HCT116 (cell line): Measurements from ENCODE around the gene TST. TPM values are rescaled to one million over a fixed set of nuclear protein-coding genes. Genes with fewer than 3 reads are reported as not detected.
A peak's percentile ranks its signal among the peaks of the same experiment; 100 is the strongest.

ENCODE experiments used
- ATAC-seq: fragments of 200-7000 bp; cut with Tn5 transposase; 2 replicates; pipeline ENCODE4 v1.9.1; 2020; ENCODE audit warnings: mild to moderate bottlenecking, moderate library complexity
- BruUV-seq: library from RNA; stranded (reverse); fragments of 400-500 nt; replicated peaks from 2 replicates; lab custom pipeline; 2021; lab: Mats Ljungman, UMichigan
- CTCF ChIA-PET: fragments of 300-600 bp; sonication (Branson Sonifier 250); formaldehyde crosslinking; loops from one replicate; lab custom pipeline; 2021; ENCODE audit warnings: antibody characterized with exemption; lab: Charles Lee
- POLR2A ChIA-PET: fragments of 300-600, 350-600 bp; sonication (Branson Sonifier 250); formaldehyde crosslinking; loops from one replicate; lab custom pipeline; 2021; ENCODE audit warnings: antibody characterized with exemption; lab: Charles Lee
- RAD21 ChIA-PET, 2 experiments: fragments of 300-600 bp; sonication (Branson Sonifier 250); formaldehyde crosslinking; loops; one replicate each; lab custom pipeline; 2023; ENCODE audit warnings: low total read pairs in 2 of 2; ENCODE audit not compliant: uncharacterized antibody in 2 of 2, unreplicated experiment in 2 of 2, low non-redundant PET in 1 of 2; lab: Charles Lee
- DNase-seq: peaks from one replicate; pipeline ENCODE4 v3.0.0-alpha.2; 2010; ENCODE audit warnings: low read depth, low spot score
- H2AFZ ChIP-seq: fragments of 200-600 bp; shearing (Covaris generic), sonication (generic); 2 replicates; pipeline ENCODE4 v1.6.1; 2017; ENCODE audit warnings: low read depth, mixed run types, mixed read lengths, antibody characterized with exemption, low read length; ENCODE audit not compliant: poor library complexity, severe bottlenecking
- H3K27ac ChIP-seq: 2 replicates; pipeline ENCODE4 v1.5.1; 2012; ENCODE audit warnings: low read depth, low read length
- H3K27me3 ChIP-seq: fragments of 200-600 bp; sonication (generic); 2 replicates; pipeline ENCODE4 v1.6.1; 2016; ENCODE audit warnings: mixed run types, low read length, mixed read lengths; ENCODE audit not compliant: insufficient read depth
- H3K36me3 ChIP-seq, 2 experiments: fragments of 200-500 bp in 1 of 2; fragments of 200-600 bp in 1 of 2; sonication (Bioruptor generic) in 1 of 2; sonication (generic) in 1 of 2; 2 replicates each; pipeline versions ENCODE4 v1.5.1 to v1.6.1; 2014 to 2016; ENCODE audit warnings: low read length in 2 of 2, inconsistent platforms in 1 of 2, mixed read lengths in 1 of 2, mixed run types in 1 of 2; ENCODE audit not compliant: insufficient read depth in 2 of 2, control insufficient read depth in 1 of 2
- H3K4me1 ChIP-seq, 2 experiments: fragments of 200-600 bp in 1 of 2; sonication (generic) in 1 of 2; 2 replicates each; pipeline versions ENCODE4 v1.5.1 to v1.6.1; 2012 to 2017; ENCODE audit warnings: low read length in 2 of 2, inconsistent platforms in 1 of 2, mild to moderate bottlenecking in 1 of 2, mixed read lengths in 1 of 2, mixed run types in 1 of 2, moderate library complexity in 1 of 2; ENCODE audit not compliant: insufficient read depth in 2 of 2, control insufficient read depth in 1 of 2
- H3K4me2 ChIP-seq: fragments of 200-600 bp; sonication (generic); 2 replicates; pipeline ENCODE4 v1.6.1; 2017; ENCODE audit warnings: mixed run types, low read length, mixed read lengths
- H3K4me3 ChIP-seq, 2 experiments: fragments of 200-600 bp in 1 of 2; sonication (generic) in 1 of 2; replicated peaks in 1 of 2; 2 replicates each; pipeline ENCODE4 v1.5.1; 2011 to 2016; ENCODE audit warnings: low read length in 2 of 2, control low read depth in 1 of 2, low read depth in 1 of 2, mild to moderate bottlenecking in 1 of 2, mixed read lengths in 1 of 2, mixed run types in 1 of 2
- H3K79me2 ChIP-seq: fragments of 200-600 bp; sonication (generic); 2 replicates; pipeline ENCODE4 v1.6.1; 2017; ENCODE audit warnings: mild to moderate bottlenecking, mixed run types, low read length, moderate library complexity, mixed read lengths; ENCODE audit not compliant: insufficient read depth
- H3K9ac ChIP-seq: fragments of 200-600 bp; sonication (generic); 2 replicates; pipeline ENCODE4 v1.6.1; 2016; ENCODE audit warnings: low read length, mixed read lengths
- H3K9me2 ChIP-seq: fragments of 200-600 bp; sonication (generic), shearing (Covaris generic); 2 replicates; pipeline ENCODE4 v1.6.1; 2017; ENCODE audit warnings: mixed run types, mild to moderate bottlenecking, moderate library complexity; ENCODE audit not compliant: insufficient read depth
- H3K9me3 ChIP-seq, 2 experiments: fragments of 200-500 bp in 1 of 2; fragments of 200-600 bp in 1 of 2; sonication (Bioruptor generic) in 1 of 2; sonication (generic) in 1 of 2; 2 replicates each; pipeline ENCODE4 v1.6.1; 2014 to 2017; ENCODE audit warnings: low read length in 2 of 2, mixed read lengths in 2 of 2, inconsistent platforms in 1 of 2, low read depth in 1 of 2, mild to moderate bottlenecking in 1 of 2, mixed run types in 1 of 2, moderate library complexity in 1 of 2; ENCODE audit not compliant: control insufficient read depth in 1 of 2, insufficient read depth in 1 of 2
- H4K20me1 ChIP-seq: fragments of 200-600 bp; sonication (generic), shearing (Covaris generic); 2 replicates; pipeline ENCODE4 v1.6.1; 2017; ENCODE audit warnings: mixed run types, mild to moderate bottlenecking, moderate library complexity; ENCODE audit not compliant: insufficient read depth
- CBX3 ChIP-seq: IDR thresholded peaks from 2 replicates; pipeline ENCODE4 v1.6.1; 2012; ENCODE audit warnings: low read depth
- EGR1 ChIP-seq: IDR thresholded peaks from 2 replicates; pipeline ENCODE4 v1.6.1; 2012; ENCODE audit warnings: low read depth
- ELF1 ChIP-seq: IDR thresholded peaks from 2 replicates; pipeline ENCODE4 v1.6.1; 2012; ENCODE audit warnings: low read depth, borderline replicate concordance
- POLR2AphosphoS5 ChIP-seq: IDR thresholded peaks from 2 replicates; pipeline ENCODE4 v1.6.1; 2011; ENCODE audit warnings: mild to moderate bottlenecking, low read depth, low read length, moderate library complexity
- SP1 ChIP-seq: IDR thresholded peaks from 2 replicates; pipeline ENCODE4 v1.6.1; 2012; ENCODE audit warnings: low read depth
- YY1 ChIP-seq: IDR thresholded peaks from 2 replicates; pipeline ENCODE4 v1.6.1; 2011; ENCODE audit warnings: low read length, low read depth, moderate library complexity, mild to moderate bottlenecking; ENCODE audit not compliant: insufficient replicate concordance; ENCODE audit errors: extremely low read depth
- ZFX ChIP-seq: fragments of 450-650 bp; IDR thresholded peaks from 2 replicates; pipeline ENCODE4 v1.6.1; 2017
- intact Hi-C: fragments of 100-400 bp; cut with micrococcal nuclease; formaldehyde crosslinking; loops from 2 replicates; pipeline ENCODE4 v1.10.0; 2022
- total RNA-seq: library from RNA; stranded (reverse); gene quantifications from one replicate; pipeline ENCODE4 v1.2.1, GENCODE V29; 2021; ENCODE audit not compliant: unreplicated experiment
- TF ChIP-seq, protein P1 (sequence below): IDR thresholded peaks from 2 replicates; pipeline ENCODE4 v1.6.1; 2012

TST gene
- total RNA-seq, 1 experiment from 2014 or later: 32.1 TPM

DNA sequence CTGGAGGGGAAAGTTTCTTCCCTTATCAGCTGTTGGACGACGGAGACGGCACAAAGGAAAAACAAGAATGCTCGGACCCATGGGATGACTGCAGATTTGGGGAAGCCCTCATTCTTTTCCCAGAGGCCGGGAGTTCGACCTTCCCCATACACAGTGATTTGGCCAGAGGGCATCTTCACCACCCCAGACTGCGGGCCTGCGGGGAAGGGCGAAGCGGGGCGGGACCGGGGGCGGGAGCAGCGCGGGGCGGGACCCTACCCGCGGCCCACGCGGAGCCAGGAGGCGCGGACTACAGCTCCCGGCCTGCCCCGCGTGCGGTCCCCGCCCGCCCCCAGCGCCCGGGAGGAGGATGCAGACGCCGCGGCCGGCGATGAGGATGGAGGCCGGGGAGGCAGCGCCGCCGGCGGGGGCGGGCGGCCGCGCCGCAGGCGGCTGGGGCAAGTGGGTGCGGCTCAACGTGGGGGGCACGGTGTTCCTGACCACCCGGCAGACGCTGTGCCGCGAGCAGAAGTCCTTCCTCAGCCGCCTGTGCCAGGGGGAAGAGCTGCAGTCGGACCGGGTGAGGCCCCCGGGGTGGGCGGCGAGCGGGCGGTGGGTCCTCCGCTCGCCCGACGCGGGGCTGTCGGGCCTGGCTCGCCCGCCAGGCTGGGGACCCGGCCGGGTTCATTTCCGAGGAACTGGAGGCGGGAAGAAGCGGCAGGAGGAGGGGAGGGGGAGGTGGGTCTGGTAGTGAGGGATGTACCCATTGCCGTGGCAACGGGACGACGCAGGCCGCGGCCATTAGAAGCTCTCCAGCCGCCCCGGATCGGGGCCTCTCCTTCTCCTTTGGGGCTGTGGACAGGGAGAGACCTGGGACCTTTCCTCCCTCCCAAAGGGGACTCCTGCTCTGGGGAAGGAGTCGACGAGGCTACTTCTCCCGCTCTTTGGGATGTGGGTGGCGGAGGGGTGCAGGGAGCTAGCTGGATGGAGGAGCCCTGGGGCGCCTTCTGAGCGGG, 32.4 kb upstream of the TST start, which contains the start of gene KCTD17:
KCTD17 (plus strand) TSS at position 352 of the 995 bp plus-strand sequence; CDS start at position 371, 19 bp downstream.
- no peaks in the 10 kb centered on the region for H3K79me2 ChIP-seq
- no peaks in the 10 kb centered on the region for H3K36me3 ChIP-seq
- DNase-seq (peak; percentile 24), ATAC-seq (peak; percentile 99)
- TF ChIP-seq ELF1 (no peak), SP1 (no peak), YY1 (peak; percentile 27), EGR1 (peak; percentile 41; the same call in 1 of the 2 replicates), ZFX (peak; percentile 50; the same call in 1 of the 2 replicates), POLR2AphosphoS5 (peak; percentile 67), CBX3 (no peak)
- TF ChIP-seq, protein P1, sequence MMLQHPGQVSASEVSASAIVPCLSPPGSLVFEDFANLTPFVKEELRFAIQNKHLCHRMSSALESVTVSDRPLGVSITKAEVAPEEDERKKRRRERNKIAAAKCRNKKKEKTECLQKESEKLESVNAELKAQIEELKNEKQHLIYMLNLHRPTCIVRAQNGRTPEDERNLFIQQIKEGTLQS: no peak
- H3K27ac ChIP-seq: no peak within 1 kb of the TSS; the same call in 1 of the 2 replicates
- H3K27me3 ChIP-seq: no peaks in the 10 kb centered on the region
- ChIA-PET RAD21 (interaction anchor here in 1 of 2 experiments (0.7 kb wide), 1 partner anchor 392 kb away, joined by 3 read pairs; no protein-coding TSS in a partner anchor), CTCF (interaction anchor here (0.7 to 1.7 kb wide), 3 partner anchors 8 to 405 kb away, joined by 3 to 5 read pairs (median 4); no protein-coding TSS in a partner anchor), POLR2A (no interaction called here)
- peak within 1 kb of the TSS; percentile 86 for H3K4me2 ChIP-seq
- no peaks in the 10 kb centered on the region for H3K9me3 ChIP-seq
- BruUV-seq: no TSS peak
- no peaks in the 10 kb centered on the region for H4K20me1 ChIP-seq
- intact Hi-C loops: no loop called here
- no peaks in the 10 kb centered on the region for H3K9me2 ChIP-seq
- peak within 1 kb of the TSS; percentile 59 to 77 for H3K4me3 ChIP-seq
- H3K9ac ChIP-seq: peak within 1 kb of the TSS; percentile 64
- H2AFZ ChIP-seq: no peak within 1 kb of the TSS
- peaks cover 5 to 11% of the 10 kb centered on the region in 2 experiments; a peak in 2 of 4 replicates for H3K4me1 ChIP-seq
